PC-3 (cell line): ENCODE results near the gene TAOK1. TPM values are rescaled to one million over a fixed set of nuclear protein-coding genes. Genes with fewer than 3 reads are reported as not detected.

Source experiments
- ATAC-seq: fragments of 200-7000 bp; cut with Tn5 transposase; 2 replicates; pipeline ENCODE4 v1.9.1; 2020; ENCODE audit warnings: mild to moderate bottlenecking, moderate library complexity
- BruUV-seq: library from RNA; stranded (reverse); fragments of 400-500 nt; replicated peaks from 2 replicates; lab custom pipeline; 2021; lab: Mats Ljungman, UMichigan
- CTCF ChIA-PET: fragments of 300-600 bp; sonication (Branson Sonifier 250); formaldehyde crosslinking; loops from one replicate; lab custom pipeline; 2022; ENCODE audit warnings: antibody characterized with exemption; lab: Charles Lee
- POLR2A ChIA-PET: fragments of 300-600 bp; sonication (Branson Sonifier 250); formaldehyde crosslinking; loops from one replicate; lab custom pipeline; 2022; ENCODE audit warnings: antibody characterized with exemption; ENCODE audit not compliant: unreplicated experiment; lab: Charles Lee
- DNase-seq: peaks from one replicate; pipeline ENCODE4 v3.0.0-alpha.2; 2015
- H2AFZ ChIP-seq: fragments of 300-600 bp; sonication (generic); 2 replicates; pipeline ENCODE4 v1.6.0; 2016; ENCODE audit warnings: antibody characterized with exemption, low read length
- H3F3A ChIP-seq: fragments of 300-600 bp; sonication (generic); one replicate; pipeline ENCODE4 v1.6.0; 2017; ENCODE audit warnings: antibody characterized with exemption, low read length, control low read depth, mild to moderate bottlenecking; ENCODE audit not compliant: unreplicated experiment
- H3K27ac ChIP-seq: fragments of 300-600 bp; sonication (generic); 2 replicates; pipeline ENCODE4 v1.5.1; 2016; ENCODE audit warnings: mild to moderate bottlenecking, low read length
- H3K27me3 ChIP-seq: fragments of 300-600 bp; sonication (generic); 2 replicates; pipeline ENCODE4 v1.6.1; 2016; ENCODE audit warnings: low read length, mixed read lengths
- H3K36me3 ChIP-seq: fragments of 300-600 bp; sonication (generic); 2 replicates; pipeline ENCODE4 v1.6.1; 2016; ENCODE audit warnings: low read depth, mixed run types, low read length, mixed read lengths
- H3K4me1 ChIP-seq: fragments of 300-600 bp; sonication (generic); 2 replicates; pipeline ENCODE4 v1.5.1; 2016; ENCODE audit warnings: low read length; ENCODE audit not compliant: insufficient read depth
- H3K4me2 ChIP-seq: fragments of 300-600 bp; sonication (generic); 2 replicates; pipeline ENCODE4 v1.6.0; 2016; ENCODE audit warnings: low read length
- H3K4me3 ChIP-seq: fragments of 300-600 bp; sonication (generic); 2 replicates; pipeline ENCODE4 v1.5.1; 2016; ENCODE audit warnings: mild to moderate bottlenecking, low read length, mixed read lengths
- H3K79me2 ChIP-seq: fragments of 300-600 bp; sonication (generic); 2 replicates; pipeline ENCODE4 v1.6.1; 2017; ENCODE audit warnings: low read length, mixed read lengths
- H3K9ac ChIP-seq: fragments of 300-600 bp; sonication (generic); 2 replicates; pipeline ENCODE4 v1.6.0; 2016; ENCODE audit warnings: mild to moderate bottlenecking, low read length
- H3K9me2 ChIP-seq: fragments of 300-600 bp; sonication (generic); replicated peaks from 2 replicates; pipeline ENCODE4 v1.6.1; 2016; ENCODE audit warnings: mixed run types, low read length, mixed read lengths
- H3K9me3 ChIP-seq: fragments of 300-600 bp; sonication (generic); 2 replicates; pipeline ENCODE4 v1.6.1; 2016; ENCODE audit warnings: low read length, mixed read lengths
- H4K20me1 ChIP-seq: fragments of 300-600 bp; sonication (generic); 2 replicates; pipeline ENCODE4 v1.6.1; 2016; ENCODE audit warnings: low read length, mixed read lengths
- EZH2 ChIP-seq: fragments of 300-600 bp; sonication (generic); IDR thresholded peaks from one replicate; pipeline ENCODE4 v1.6.1; 2017; ENCODE audit warnings: antibody characterized with exemption, mild to moderate bottlenecking, low read length; ENCODE audit not compliant: unreplicated experiment
- EZH2phosphoT487 ChIP-seq: fragments of 300-600 bp; sonication (generic); IDR thresholded peaks from 2 replicates; pipeline ENCODE4 v1.6.1; 2018; ENCODE audit warnings: mild to moderate bottlenecking, antibody characterized with exemption, low read length, borderline replicate concordance
- intact Hi-C: fragments of 100-400 bp; cut with micrococcal nuclease; formaldehyde crosslinking; loops from 2 replicates; pipeline ENCODE4 v1.9.0; 2023
- total RNA-seq: library from RNA; depleted of rRNA; stranded (reverse); fragments of >200 nt; gene quantifications from 2 replicates; pipeline ENCODE4 v1.2.3, GENCODE V29; 2014
- TF ChIP-seq, protein P1 (sequence below): fragments of 300-600 bp; sonication (generic); conservative IDR thresholded peaks from 2 replicates; pipeline ENCODE4 v1.5.1; 2017; ENCODE audit warnings: antibody characterized with exemption, low read depth, mild to moderate bottlenecking, low read length

The TAOK1 gene
- total RNA-seq, 1 experiment from 2014 or later, result 17.3 TPM

GRCh38 chr17:29352146-29352545 lies 38.0 kb upstream of the TAOK1 start:
- ChIA-PET POLR2A (no interaction called here), CTCF (interaction anchor here (0.5 kb wide), 1 partner anchor 62 kb away, joined by 3 read pairs; no protein-coding TSS in a partner anchor)
- no peaks in the 10 kb centered on the region for H3K9me2 ChIP-seq
- H3K4me3 ChIP-seq, result no peak overlapping the region
- no peaks in the 10 kb centered on the region for H3K4me1 ChIP-seq
- DNase-seq (no peak), ATAC-seq (no peak)
- H3K79me2 ChIP-seq, result no peaks in the 10 kb centered on the region
- H2AFZ ChIP-seq, result no peak overlapping the region
- H4K20me1 ChIP-seq, result no peaks in the 10 kb centered on the region
- H3K4me2 ChIP-seq, result no peak overlapping the region
- intact Hi-C loops, result no loop called here
- no peaks in the 10 kb centered on the region for H3K9me3 ChIP-seq
- no peaks in the 10 kb centered on the region for H3F3A ChIP-seq
- BruUV-seq, result no TSS peak
- TF ChIP-seq, protein P1, sequence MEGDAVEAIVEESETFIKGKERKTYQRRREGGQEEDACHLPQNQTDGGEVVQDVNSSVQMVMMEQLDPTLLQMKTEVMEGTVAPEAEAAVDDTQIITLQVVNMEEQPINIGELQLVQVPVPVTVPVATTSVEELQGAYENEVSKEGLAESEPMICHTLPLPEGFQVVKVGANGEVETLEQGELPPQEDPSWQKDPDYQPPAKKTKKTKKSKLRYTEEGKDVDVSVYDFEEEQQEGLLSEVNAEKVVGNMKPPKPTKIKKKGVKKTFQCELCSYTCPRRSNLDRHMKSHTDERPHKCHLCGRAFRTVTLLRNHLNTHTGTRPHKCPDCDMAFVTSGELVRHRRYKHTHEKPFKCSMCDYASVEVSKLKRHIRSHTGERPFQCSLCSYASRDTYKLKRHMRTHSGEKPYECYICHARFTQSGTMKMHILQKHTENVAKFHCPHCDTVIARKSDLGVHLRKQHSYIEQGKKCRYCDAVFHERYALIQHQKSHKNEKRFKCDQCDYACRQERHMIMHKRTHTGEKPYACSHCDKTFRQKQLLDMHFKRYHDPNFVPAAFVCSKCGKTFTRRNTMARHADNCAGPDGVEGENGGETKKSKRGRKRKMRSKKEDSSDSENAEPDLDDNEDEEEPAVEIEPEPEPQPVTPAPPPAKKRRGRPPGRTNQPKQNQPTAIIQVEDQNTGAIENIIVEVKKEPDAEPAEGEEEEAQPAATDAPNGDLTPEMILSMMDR, result no peak
- TF ChIP-seq EZH2phosphoT487, result no peak
- TF ChIP-seq EZH2, result no peak
- H3K36me3 ChIP-seq, result no peaks in the 10 kb centered on the region
- no peak overlapping the region for H3K27ac ChIP-seq
- no peak overlapping the region for H3K9ac ChIP-seq
- no peaks in the 10 kb centered on the region for H3K27me3 ChIP-seq

DNA sequence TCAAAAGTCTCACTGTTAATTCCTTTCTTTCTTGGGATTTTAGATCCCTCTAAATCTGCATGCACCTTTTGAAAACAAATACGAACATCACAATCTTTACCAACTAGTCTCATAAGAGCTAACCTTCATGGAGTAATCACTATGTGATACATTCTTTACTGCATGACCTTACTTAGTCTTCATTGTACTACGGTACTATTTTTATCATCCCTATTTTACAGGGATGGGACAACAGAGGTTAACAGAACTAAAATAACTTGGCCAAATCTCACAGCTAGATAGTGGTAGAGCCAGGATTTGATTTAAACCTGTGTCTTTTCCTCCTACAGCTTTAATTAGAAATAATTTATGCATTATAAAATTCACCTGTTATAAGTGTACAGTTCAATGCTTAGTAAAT lies 32.9 kb upstream of the TAOK1 start:
- CTCF ChIA-PET, result no interaction called here
- Histone ChIP-seq H2AFZ (no peak overlapping the region), H4K20me1 (no peaks in the 10 kb centered on the region), H3K9me3 (no peaks in the 10 kb centered on the region), H3K9me2 (no peaks in the 10 kb centered on the region), H3K79me2 (no peaks in the 10 kb centered on the region), H3K9ac (no peak overlapping the region), H3K27me3 (no peaks in the 10 kb centered on the region), H3K4me3 (no peak overlapping the region), H3K4me2 (no peak overlapping the region), H3K27ac (no peak overlapping the region), H3K36me3 (no peaks in the 10 kb centered on the region), H3K4me1 (no peaks in the 10 kb centered on the region), H3F3A (no peaks in the 10 kb centered on the region)
- TF ChIP-seq, protein P1, result no peak
- TF ChIP-seq EZH2phosphoT487, result no peak
- TF ChIP-seq EZH2, result no peak
- ATAC-seq, result no peak
- no TSS peak for BruUV-seq
- no peak for DNase-seq
- intact Hi-C loops, result no loop called here
- POLR2A ChIA-PET, result no interaction called here

GRCh38 chr17:29357821-29358232 lies 32.3 kb upstream of the TAOK1 start:
- H3K4me1 ChIP-seq, result no peaks in the 10 kb centered on the region
- POLR2A ChIA-PET, result no interaction called here
- ATAC-seq, result no peak

More at GRCh38 chr17:29357821-29358232, 32.3 kb upstream of the TAOK1 start:
- intact Hi-C loops, result no loop called here
- no peak overlapping the region for H3K4me2 ChIP-seq
- no peaks in the 10 kb centered on the region for H3K36me3 ChIP-seq
- DNase-seq, result no peak
- BruUV-seq, result no TSS peak
- no peaks in the 10 kb centered on the region for H3K9me2 ChIP-seq
- no peaks in the 10 kb centered on the region for H3F3A ChIP-seq
- CTCF ChIA-PET, result no interaction called here
- H3K9me3 ChIP-seq, result no peaks in the 10 kb centered on the region
- H3K27me3 ChIP-seq, result no peaks in the 10 kb centered on the region
- no peak overlapping the region for H3K27ac ChIP-seq
- H4K20me1 ChIP-seq, result no peaks in the 10 kb centered on the region
- H3K79me2 ChIP-seq, result no peaks in the 10 kb centered on the region
- H3K4me3 ChIP-seq, result no peak overlapping the region
- H2AFZ ChIP-seq, result no peak overlapping the region
- TF ChIP-seq, protein P1, result no peak
- TF ChIP-seq EZH2 (no peak), EZH2phosphoT487 (no peak)
- no peak overlapping the region for H3K9ac ChIP-seq
